Measurements from ENCODE around the gene MAPKAPK2.

DNA sequence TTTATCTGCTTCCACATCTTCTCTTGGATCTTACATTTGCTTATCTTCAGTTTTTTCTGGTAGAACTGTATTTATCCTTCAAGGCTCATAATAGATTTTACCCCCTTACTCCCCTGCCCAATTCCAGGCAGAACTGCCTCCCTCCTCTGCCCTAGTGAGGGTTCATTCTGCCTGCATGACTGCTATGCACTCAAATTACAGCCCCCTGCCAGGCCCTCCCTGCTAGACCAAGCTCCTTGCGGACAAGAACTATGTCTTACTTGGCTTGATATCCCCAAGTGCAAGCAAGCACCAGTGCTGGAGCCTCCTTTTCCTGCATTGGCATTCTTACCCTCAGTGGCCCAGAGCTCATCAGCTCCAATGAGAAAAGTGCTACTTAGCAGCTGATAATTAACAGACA is 18.1 kb downstream of the MAPKAPK2 start:
- TF ChIP-seq POLR2AphosphoS5 (IDR thresholded peaks at IDR 0.05; ENCODE audit: low read depth, low read length) = no peak
- no peak for TF ChIP-seq SPI1 (IDR thresholded peaks at IDR 0.05; ENCODE audit: low read depth, low read length)
- TF ChIP-seq POLR2A (IDR thresholded peaks at IDR 0.05; ENCODE audit: low read depth, low read length) = no peak
- no peak for TF ChIP-seq TAF1 (IDR thresholded peaks at IDR 0.05; ENCODE audit: low read depth, low read length)
- TF ChIP-seq POU2F2 (IDR thresholded peaks at IDR 0.05; ENCODE audit: low read depth, low read length) = no peak
- TF ChIP-seq PAX5 (IDR thresholded peaks at IDR 0.05; ENCODE audit: insufficient read depth, low read length, severe bottlenecking) = no peak
